ENCODE results near the gene DEDD2.

GRCh38 chr19:42252365-42253244 lies 35.1 kb upstream of the DEDD2 start:
- TF ChIP-seq CTCF (IDR thresholded peaks at IDR 0.05) (no peak), POLR2A (IDR thresholded peaks at IDR 0.05) (no peak)

Data from testis (tissue), 2 donors.